PC-3 (cell line): ENCODE data around the gene MYOZ2. TPM values are rescaled to one million over a fixed set of nuclear protein-coding genes. Genes with fewer than 3 reads are reported as not detected.

Source experiments
- ATAC-seq: fragments of 200-7000 bp; cut with Tn5 transposase; 2 replicates; pipeline ENCODE4 v1.9.1; 2020; ENCODE audit warnings: mild to moderate bottlenecking, moderate library complexity
- BruUV-seq: library from RNA; stranded (reverse); fragments of 400-500 nt; replicated peaks from 2 replicates; lab custom pipeline; 2021; lab: Mats Ljungman, UMichigan
- CTCF ChIA-PET: fragments of 300-600 bp; sonication (Branson Sonifier 250); formaldehyde crosslinking; loops from one replicate; lab custom pipeline; 2022; ENCODE audit warnings: antibody characterized with exemption; lab: Charles Lee
- POLR2A ChIA-PET: fragments of 300-600 bp; sonication (Branson Sonifier 250); formaldehyde crosslinking; loops from one replicate; lab custom pipeline; 2022; ENCODE audit warnings: antibody characterized with exemption; ENCODE audit not compliant: unreplicated experiment; lab: Charles Lee
- DNase-seq: peaks from one replicate; pipeline ENCODE4 v3.0.0-alpha.2; 2015
- H2AFZ ChIP-seq: fragments of 300-600 bp; sonication (generic); 2 replicates; pipeline ENCODE4 v1.6.0; 2016; ENCODE audit warnings: antibody characterized with exemption, low read length
- H3F3A ChIP-seq: fragments of 300-600 bp; sonication (generic); one replicate; pipeline ENCODE4 v1.6.0; 2017; ENCODE audit warnings: antibody characterized with exemption, low read length, control low read depth, mild to moderate bottlenecking; ENCODE audit not compliant: unreplicated experiment
- H3K27ac ChIP-seq: fragments of 300-600 bp; sonication (generic); 2 replicates; pipeline ENCODE4 v1.5.1; 2016; ENCODE audit warnings: mild to moderate bottlenecking, low read length
- H3K27me3 ChIP-seq: fragments of 300-600 bp; sonication (generic); 2 replicates; pipeline ENCODE4 v1.6.1; 2016; ENCODE audit warnings: low read length, mixed read lengths
- H3K36me3 ChIP-seq: fragments of 300-600 bp; sonication (generic); 2 replicates; pipeline ENCODE4 v1.6.1; 2016; ENCODE audit warnings: low read depth, mixed run types, low read length, mixed read lengths
- H3K4me1 ChIP-seq: fragments of 300-600 bp; sonication (generic); 2 replicates; pipeline ENCODE4 v1.5.1; 2016; ENCODE audit warnings: low read length; ENCODE audit not compliant: insufficient read depth
- H3K4me2 ChIP-seq: fragments of 300-600 bp; sonication (generic); 2 replicates; pipeline ENCODE4 v1.6.0; 2016; ENCODE audit warnings: low read length
- H3K4me3 ChIP-seq: fragments of 300-600 bp; sonication (generic); 2 replicates; pipeline ENCODE4 v1.5.1; 2016; ENCODE audit warnings: mild to moderate bottlenecking, low read length, mixed read lengths
- H3K79me2 ChIP-seq: fragments of 300-600 bp; sonication (generic); 2 replicates; pipeline ENCODE4 v1.6.1; 2017; ENCODE audit warnings: low read length, mixed read lengths
- H3K9ac ChIP-seq: fragments of 300-600 bp; sonication (generic); 2 replicates; pipeline ENCODE4 v1.6.0; 2016; ENCODE audit warnings: mild to moderate bottlenecking, low read length
- H3K9me2 ChIP-seq: fragments of 300-600 bp; sonication (generic); replicated peaks from 2 replicates; pipeline ENCODE4 v1.6.1; 2016; ENCODE audit warnings: mixed run types, low read length, mixed read lengths
- H3K9me3 ChIP-seq: fragments of 300-600 bp; sonication (generic); 2 replicates; pipeline ENCODE4 v1.6.1; 2016; ENCODE audit warnings: low read length, mixed read lengths
- H4K20me1 ChIP-seq: fragments of 300-600 bp; sonication (generic); 2 replicates; pipeline ENCODE4 v1.6.1; 2016; ENCODE audit warnings: low read length, mixed read lengths
- CTCF ChIP-seq: fragments of 300-600 bp; sonication (generic); conservative IDR thresholded peaks from 2 replicates; pipeline ENCODE4 v1.5.1; 2017; ENCODE audit warnings: antibody characterized with exemption, low read depth, mild to moderate bottlenecking, low read length
- EZH2 ChIP-seq: fragments of 300-600 bp; sonication (generic); IDR thresholded peaks from one replicate; pipeline ENCODE4 v1.6.1; 2017; ENCODE audit warnings: antibody characterized with exemption, mild to moderate bottlenecking, low read length; ENCODE audit not compliant: unreplicated experiment
- EZH2phosphoT487 ChIP-seq: fragments of 300-600 bp; sonication (generic); IDR thresholded peaks from 2 replicates; pipeline ENCODE4 v1.6.1; 2018; ENCODE audit warnings: mild to moderate bottlenecking, antibody characterized with exemption, low read length, borderline replicate concordance
- intact Hi-C: fragments of 100-400 bp; cut with micrococcal nuclease; formaldehyde crosslinking; loops from 2 replicates; pipeline ENCODE4 v1.9.0; 2023
- total RNA-seq: library from RNA; depleted of rRNA; stranded (reverse); fragments of >200 nt; gene quantifications from 2 replicates; pipeline ENCODE4 v1.2.3, GENCODE V29; 2014

Gene MYOZ2
- total RNA-seq, 1 experiment from 2014 or later, result not detected

- POLR2A ChIA-PET, result no interaction called here
- CTCF ChIA-PET, result no interaction called here
- Histone ChIP-seq H2AFZ (no peak overlapping the region), H4K20me1 (no peaks in the 10 kb centered on the region), H3K27ac (peak overlapping the region; percentile 23; the same call in 1 of the 2 replicates), H3K9me2 (no peaks in the 10 kb centered on the region), H3F3A (no peaks in the 10 kb centered on the region), H3K27me3 (no peaks in the 10 kb centered on the region), H3K36me3 (no peaks in the 10 kb centered on the region), H3K9me3 (no peaks in the 10 kb centered on the region), H3K79me2 (no peaks in the 10 kb centered on the region), H3K4me1 (peaks cover 35% of the 10 kb centered on the region), H3K9ac (no peak overlapping the region), H3K4me3 (no peak overlapping the region), H3K4me2 (peak overlapping the region; percentile 29)
- DNase-seq (peak; percentile 77), ATAC-seq (peak; percentile 61)
- intact Hi-C loops, result loop anchor here (10.0 kb wide), 1 partner anchor 62 kb away; no protein-coding TSS in a partner anchor
- TF ChIP-seq CTCF (no peak), EZH2phosphoT487 (no peak), EZH2 (no peak)
- no TSS peak for BruUV-seq
These were observed 29.3 kb upstream of the MYOZ2 start for GRCh38 chr4:119106036-119107000.

- Histone ChIP-seq H3K27me3 (no peaks in the 10 kb centered on the region), H4K20me1 (no peaks in the 10 kb centered on the region), H3F3A (no peaks in the 10 kb centered on the region), H3K79me2 (no peaks in the 10 kb centered on the region), H2AFZ (no peak overlapping the region), H3K27ac (no peak overlapping the region), H3K9me3 (no peaks in the 10 kb centered on the region), H3K4me1 (peaks cover 27% of the 10 kb centered on the region), H3K4me3 (no peak overlapping the region), H3K4me2 (no peak overlapping the region), H3K9me2 (no peaks in the 10 kb centered on the region), H3K36me3 (no peaks in the 10 kb centered on the region), H3K9ac (no peak overlapping the region)
- TF ChIP-seq EZH2phosphoT487 (no peak), EZH2 (no peak), CTCF (no peak)
- intact Hi-C loops, result no loop called here
- ATAC-seq, result no peak
- CTCF ChIA-PET, result no interaction called here
- POLR2A ChIA-PET, result no interaction called here
- BruUV-seq, result no TSS peak
- no peak for DNase-seq
These were observed 25.5 kb upstream of the MYOZ2 start for GRCh38 chr4:119110121-119110520.

- intact Hi-C loops, result no loop called here
- H3K4me3 ChIP-seq, result no peak overlapping the region
- no peaks in the 10 kb centered on the region for H4K20me1 ChIP-seq
- no peak for TF ChIP-seq EZH2phosphoT487
- TF ChIP-seq EZH2, result no peak
- no peaks in the 10 kb centered on the region for H3K9me3 ChIP-seq
- H3F3A ChIP-seq, result no peaks in the 10 kb centered on the region
- no peaks in the 10 kb centered on the region for H3K9me2 ChIP-seq
- H2AFZ ChIP-seq, result no peak overlapping the region
- H3K27me3 ChIP-seq, result no peaks in the 10 kb centered on the region
- H3K27ac ChIP-seq, result no peak overlapping the region
- H3K9ac ChIP-seq, result no peak overlapping the region
- peaks cover 18% of the 10 kb centered on the region for H3K4me1 ChIP-seq
- ATAC-seq (no peak), DNase-seq (no peak)
- no TSS peak for BruUV-seq
- no peak overlapping the region for H3K4me2 ChIP-seq
- H3K79me2 ChIP-seq, result no peaks in the 10 kb centered on the region
- H3K36me3 ChIP-seq, result no peaks in the 10 kb centered on the region
- POLR2A ChIA-PET, result no interaction called here
- CTCF ChIA-PET, result no interaction called here
These were observed 24.3 kb upstream of the MYOZ2 start for GRCh38 chr4:119111296-119111695.
